Heart right ventricle (tissue), 16 donors: ENCODE data around the gene ADGRL3. TPM values are rescaled to one million over a fixed set of nuclear protein-coding genes. Genes with fewer than 3 reads are reported as not detected.
A peak's percentile ranks its signal among the peaks of the same experiment; 100 is the strongest.
"Not testable (repeated sequence)": the region's sequence is repeated elsewhere in the genome, so short reads cannot be mapped to it uniquely, and the experiment has no call there.

Source experiments
- ATAC-seq, 8 donors: fragments of 200-7000 bp; cut with Tn5 transposase; one replicate each; pipeline ENCODE4 v1.9.1; 2020; ENCODE audit warnings: mild to moderate bottlenecking in 8 of 8, moderate library complexity in 8 of 8, moderate number of reproducible peaks in 1 of 8
- DNase-seq, 2 donors: peaks; one replicate each; pipeline ENCODE4 v3.0.0-alpha.2; 2020
- H3K27ac ChIP-seq, 10 donors: fragments of 200-600 bp; sonication (generic) in 2 of 10; one replicate each; pipeline versions ENCODE4 v1.5.0 to v1.8.0; 2020 to 2022; ENCODE audit warnings: mild to moderate bottlenecking in 3 of 10
- H3K27me3 ChIP-seq, 7 donors: fragments of 200-600 bp; one replicate each; pipeline ENCODE4 v1.8.0; 2021 to 2022; ENCODE audit warnings: mild to moderate bottlenecking in 2 of 7
- H3K36me3 ChIP-seq, 9 donors: fragments of 200-600 bp; sonication (generic) in 1 of 9; one replicate each; pipeline versions ENCODE4 v1.5.0 to v1.8.0; 2020 to 2022; ENCODE audit warnings: mild to moderate bottlenecking in 2 of 9
- H3K4me1 ChIP-seq, 9 donors: fragments of 200-600 bp; sonication (generic) in 1 of 9; one replicate each; pipeline versions ENCODE4 v1.5.0 to v1.8.0; 2020 to 2022; ENCODE audit warnings: mild to moderate bottlenecking in 4 of 9
- H3K4me3 ChIP-seq, 10 donors: fragments of 200-600 bp; sonication (generic) in 2 of 10; one replicate each; pipeline versions ENCODE4 v1.5.0 to v1.8.0; 2020 to 2022; ENCODE audit warnings: mild to moderate bottlenecking in 7 of 10, moderate library complexity in 2 of 10
- H3K9me3 ChIP-seq, 11 donors: fragments of 200-600 bp in 10 of 11; sonication (generic) in 2 of 11; one replicate each; pipeline versions ENCODE4 v1.5.0 to v1.8.0; 2013 to 2022; ENCODE audit warnings: mild to moderate bottlenecking in 2 of 11, control low read depth in 1 of 11, moderate library complexity in 1 of 11
- WGBS, 2 donors: extraction: QIAGEN DNeasy Blood & Tissue Kit; methylation state at CpG; one replicate each; pipeline ENCODE4 v1.1.7; 2013; ENCODE audit warnings: inconsistent platforms in 1 of 2; 5-methylcytosine and 5-hydroxymethylcytosine counted together
- intact Hi-C, 10 donors: fragments of 100-400 bp; cut with DNase I; formaldehyde crosslinking; loops; one replicate each; pipeline versions ENCODE4 v1.11.1 to v1.14.2; 2022
- polyA plus RNA-seq, 2 donors: library from polyadenylated mRNA; stranded (reverse); fragments of 200-250 nt; gene quantifications; one replicate each; pipeline ENCODE4 v1.2.3, GENCODE V29; 2013
- total RNA-seq, 10 donors: library from RNA; stranded (reverse); fragmentation: NEBNext Ultra II Directional in 3 of 10; extraction: Animal tissue kit (Norgen Biotek cat#: 25700) in 3 of 10; gene quantifications; one replicate each; pipeline versions ENCODE4 v1.2.1 to v1.2.4, GENCODE V29; 2021 to 2023
- TF ChIP-seq, protein P1 (sequence below), 9 donors: fragments of 200-600 bp; sonication (generic) in 2 of 9; IDR thresholded peaks; one replicate each; pipeline versions ENCODE4 v1.5.0 to v1.8.0; 2021 to 2022; ENCODE audit warnings: antibody characterized with exemption in 9 of 9, mild to moderate bottlenecking in 5 of 9, moderate library complexity in 1 of 9
- donor health status: Arrhythmogenic right ventricular cardiomyopathy.
- donor health status: ischemic (EF 13 %, LVEDD 7.1; RV severe dilation, severe dysfunction).
- donor health status: healthy with polysubstance abuse.
- donor health status: DM: no; HTN: yes; CAD: no.
- donor health status: DM: no; HTN: no; CAD: no.
- donor health status: ischemic (EF 25% LVEDD 6.9; RV normal size, moderate dysfunction).
- donor health status: ischemic (EF 25% LVEDD 5.7; RV mildly dilated, moderate dysfunction).
- donor health status: healthy.
- donor health status: DM: yes; HTN: yes; CAD: no.
- donor health status: Ischemic cardiomyopathy.
- donor health status: ischemic (EF 35%, LVEDD 5.7; RV mildly dilated, moderate dysfunction).
- donor health status: nonischemic (EF 11% LVEDD 7.7; RV severe dilation, severe dysfunction).
- donor health status: DM: yes; HTN: yes; CAD: no.
- donor health status: PGD.
- donor health status: ischemic (EF 29% LVEDD 5.4; RV normal size, mild dysfunction).
- donor health status: nonischemic (EF 23%, LVEDD 6.1; RV moderate dilation, normal function).

The ADGRL3 gene
- total and polyA plus RNA-seq, 12 donors = 0.36 to 20.9 (median 4.6) TPM

GRCh38 chr4:61202638-61203435 lies 2.7 kb downstream of the ADGRL3 start:
- 1% methylated on average over 41 of the region's 41 CpGs for WGBS, 2 donors
- ATAC-seq = peak in 6 of 8 donors; percentile 20 to 53 (median 45)
- DNase-seq = no peak
- TF ChIP-seq, protein P1, sequence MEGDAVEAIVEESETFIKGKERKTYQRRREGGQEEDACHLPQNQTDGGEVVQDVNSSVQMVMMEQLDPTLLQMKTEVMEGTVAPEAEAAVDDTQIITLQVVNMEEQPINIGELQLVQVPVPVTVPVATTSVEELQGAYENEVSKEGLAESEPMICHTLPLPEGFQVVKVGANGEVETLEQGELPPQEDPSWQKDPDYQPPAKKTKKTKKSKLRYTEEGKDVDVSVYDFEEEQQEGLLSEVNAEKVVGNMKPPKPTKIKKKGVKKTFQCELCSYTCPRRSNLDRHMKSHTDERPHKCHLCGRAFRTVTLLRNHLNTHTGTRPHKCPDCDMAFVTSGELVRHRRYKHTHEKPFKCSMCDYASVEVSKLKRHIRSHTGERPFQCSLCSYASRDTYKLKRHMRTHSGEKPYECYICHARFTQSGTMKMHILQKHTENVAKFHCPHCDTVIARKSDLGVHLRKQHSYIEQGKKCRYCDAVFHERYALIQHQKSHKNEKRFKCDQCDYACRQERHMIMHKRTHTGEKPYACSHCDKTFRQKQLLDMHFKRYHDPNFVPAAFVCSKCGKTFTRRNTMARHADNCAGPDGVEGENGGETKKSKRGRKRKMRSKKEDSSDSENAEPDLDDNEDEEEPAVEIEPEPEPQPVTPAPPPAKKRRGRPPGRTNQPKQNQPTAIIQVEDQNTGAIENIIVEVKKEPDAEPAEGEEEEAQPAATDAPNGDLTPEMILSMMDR (IDR thresholded peaks at IDR 0.05) = no peak
- H3K9me3 ChIP-seq = peaks cover 0 to 3% (median 0%) of the 10 kb centered on the region in 11 donors
- peaks cover 0 to 25% (median 5%) of the 10 kb centered on the region in 9 donors for H3K4me1 ChIP-seq
- peak overlapping the region in 4 of 10 donors; percentile 15 to 57 (median 34) for H3K27ac ChIP-seq
- peaks cover 0 to 65% (median 38%) of the 10 kb centered on the region in 7 donors for H3K27me3 ChIP-seq
- H3K36me3 ChIP-seq = no peaks in the 10 kb centered on the region
- peak overlapping the region; percentile 42 to 75 (median 64) for H3K4me3 ChIP-seq
- intact Hi-C loops = loop anchor here in 2 of 10 donors (5.0 to 10.0 kb wide), 2 partner anchors 72 to 79 kb away; no protein-coding TSS in a partner anchor

DNA sequence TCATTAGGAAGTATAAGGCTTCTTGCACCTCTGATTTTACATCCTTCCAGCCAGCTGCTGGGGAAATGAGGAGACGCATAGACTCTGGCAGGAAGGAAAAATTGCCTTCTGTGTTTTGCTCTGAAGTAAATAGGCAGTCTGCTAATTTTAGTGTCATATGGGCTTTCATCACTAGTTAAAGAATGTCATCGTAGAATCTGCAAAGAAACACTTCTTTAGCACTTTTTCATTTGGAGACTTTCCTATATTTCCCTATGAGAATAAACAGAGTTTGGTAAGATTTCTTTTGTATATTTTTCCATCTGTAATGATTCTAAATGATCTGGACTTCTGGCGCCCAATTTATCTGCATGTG lies 3.3 kb downstream of the ADGRL3 start:
- peaks cover 0 to 65% (median 38%) of the 10 kb centered on the region in 7 donors for H3K27me3 ChIP-seq
- peak overlapping the region in 4 of 10 donors; percentile 15 to 57 (median 34) for H3K27ac ChIP-seq
- peaks cover 0 to 3% (median 0%) of the 10 kb centered on the region in 11 donors for H3K9me3 ChIP-seq
- no peaks in the 10 kb centered on the region for H3K36me3 ChIP-seq
- DNase-seq = no peak
- no peak for ATAC-seq
- TF ChIP-seq, protein P1 (IDR thresholded peaks at IDR 0.05) = no peak
- H3K4me3 ChIP-seq = peak overlapping the region; percentile 14 to 75 (median 64)
- WGBS, 2 donors = 28 to 33% methylated on average over 3 of the region's 3 CpGs
- H3K4me1 ChIP-seq = peaks cover 0 to 25% (median 5%) of the 10 kb centered on the region in 9 donors
- intact Hi-C loops = loop anchor here in 2 of 10 donors (5.0 to 10.0 kb wide), 2 partner anchors 71 to 79 kb away; no protein-coding TSS in a partner anchor

GRCh38 chr4:61204353-61205060 lies 4.4 kb downstream of the ADGRL3 start:
- Histone ChIP-seq H3K27ac (peak overlapping the region in 2 of 10 donors; percentile 22 to 57), H3K9me3 (peaks cover 0 to 3% (median 0%) of the 10 kb centered on the region in 11 donors), H3K27me3 (peaks cover 0 to 54% (median 38%) of the 10 kb centered on the region in 7 donors), H3K4me1 (peaks cover 0 to 25% (median 5%) of the 10 kb centered on the region in 9 donors), H3K4me3 (peak overlapping the region in 1 of 10 donors; percentile 71), H3K36me3 (no peaks in the 10 kb centered on the region)
- ATAC-seq = no peak
- TF ChIP-seq, protein P1 (IDR thresholded peaks at IDR 0.05) = no peak
- no peak for DNase-seq
- intact Hi-C loops = loop anchor here in 2 of 10 donors (5.0 to 10.0 kb wide), 2 partner anchors 70 to 78 kb away; no protein-coding TSS in a partner anchor
- 78 to 90% methylated on average over 2 of the region's 2 CpGs for WGBS, 2 donors

DNA sequence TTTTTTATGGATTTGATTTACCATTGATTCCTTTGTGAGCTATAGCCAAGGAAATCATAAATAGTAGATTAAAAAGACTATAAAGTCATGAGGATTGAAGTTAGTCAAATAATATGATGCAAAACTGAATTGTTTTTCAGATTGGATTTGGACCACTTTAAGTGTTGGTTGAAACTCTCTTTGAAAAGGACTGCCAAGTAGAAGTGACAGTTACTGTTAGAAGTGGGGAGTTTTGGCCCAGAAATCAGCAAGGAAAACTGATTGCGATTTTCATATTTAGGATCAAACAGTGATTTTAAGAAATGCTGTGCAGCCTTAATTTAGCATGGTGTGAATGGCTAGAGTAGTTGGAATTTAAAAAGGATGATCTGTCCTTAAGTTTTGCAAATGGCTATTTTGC lies 4.9 kb downstream of the ADGRL3 start:
- ATAC-seq (no peak), DNase-seq (no peak)
- 86 to 90% methylated on average over 1 of the region's 1 CpG for WGBS, 2 donors
- intact Hi-C loops = loop anchor here in 1 of 10 donors (10.0 kb wide), 1 partner anchor 70 kb away; no protein-coding TSS in a partner anchor
- H3K4me1 ChIP-seq = peaks cover 0 to 25% (median 5%) of the 10 kb centered on the region in 9 donors
- H3K27me3 ChIP-seq = peaks cover 0 to 49% (median 34%) of the 10 kb centered on the region in 7 donors
- no peaks in the 10 kb centered on the region for H3K36me3 ChIP-seq
- no peak overlapping the region for H3K4me3 ChIP-seq
- peak overlapping the region in 1 of 10 donors; percentile 22 for H3K27ac ChIP-seq
- TF ChIP-seq, protein P1 (IDR thresholded peaks at IDR 0.05) = no peak
- H3K9me3 ChIP-seq = peaks cover 0 to 3% (median 0%) of the 10 kb centered on the region in 11 donors

DNA sequence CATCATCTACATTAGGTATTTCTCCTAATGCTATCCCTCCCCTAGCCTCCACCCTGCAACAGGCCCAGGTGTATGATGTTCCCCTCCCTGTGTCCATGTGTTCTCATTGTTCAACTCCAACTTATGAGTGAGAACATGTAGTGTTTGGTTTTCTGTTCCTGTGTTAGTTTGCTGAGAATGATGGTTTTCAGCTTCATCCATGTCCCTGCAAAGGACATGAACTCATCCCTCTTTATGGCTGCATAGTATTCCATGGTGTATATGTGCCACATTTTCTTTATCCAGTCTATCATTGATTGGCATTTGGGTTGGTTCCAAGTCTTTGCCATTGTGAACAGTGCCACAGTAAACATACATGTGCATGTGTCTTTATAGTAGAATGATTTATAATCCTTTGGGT lies 7.0 kb downstream of the ADGRL3 start:
- intact Hi-C loops = loop anchor here in 1 of 10 donors (10.0 kb wide), 1 partner anchor 68 kb away; no protein-coding TSS in a partner anchor
- not testable (repeated sequence) for H3K36me3 ChIP-seq, H3K27ac ChIP-seq, ATAC-seq, DNase-seq, H3K4me3 ChIP-seq, H3K9me3 ChIP-seq
- peaks cover 0 to 15% (median 0%) of the 10 kb centered on the region in 9 donors for H3K4me1 ChIP-seq
- peaks cover 0 to 28% (median 14%) of the 10 kb centered on the region in 7 donors for H3K27me3 ChIP-seq
